Measurements from ENCODE around the gene CRYBA2. TPM values are rescaled to one million over a fixed set of nuclear protein-coding genes. Genes with fewer than 3 reads are reported as not detected.
A peak's percentile ranks its signal among the peaks of the same experiment; 100 is the strongest.

CRYBA2 gene
- total RNA-seq, 1 experiment from 2014 or later = not detected

DNA sequence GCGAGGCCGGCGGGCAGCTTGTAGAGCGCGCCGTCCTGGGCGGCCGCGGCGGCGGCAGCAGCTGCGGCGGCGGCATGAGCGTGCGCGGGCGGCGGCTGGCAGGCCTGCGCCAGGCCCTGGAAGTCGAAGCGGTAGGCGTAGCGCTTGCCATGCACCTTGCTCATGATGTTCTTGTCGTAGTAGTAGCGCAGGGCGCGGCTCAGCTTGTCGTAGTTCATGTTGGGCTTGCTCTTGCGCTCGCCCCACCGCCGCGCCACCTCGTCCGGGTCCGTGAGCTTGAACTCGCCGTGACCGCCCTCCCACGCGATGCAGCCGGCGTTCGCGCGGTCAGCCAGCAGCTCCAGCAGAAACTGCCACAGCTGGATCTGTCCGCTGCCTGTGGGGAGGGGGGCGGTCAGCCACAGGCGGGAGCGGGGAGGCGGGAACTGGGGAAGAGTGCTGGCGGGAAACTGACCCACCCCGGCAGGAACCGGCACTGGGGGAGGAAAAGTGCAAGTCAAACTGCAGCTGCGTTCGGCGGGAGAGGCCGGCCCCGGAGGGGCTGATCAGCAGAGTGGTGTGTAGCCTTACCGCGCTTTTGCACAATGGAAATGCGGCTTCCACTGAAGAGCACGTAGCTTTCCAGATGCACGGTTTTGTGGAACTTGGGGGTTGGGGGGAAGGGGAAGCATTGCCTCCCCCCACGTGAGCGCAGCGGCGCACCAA lies 11.2 kb downstream of the CRYBA2 start:
- H3K27ac Mint-ChIP-seq (ENCODE audit: low read depth, unreplicated experiment) = no peak overlapping the region
- DNase-seq (ENCODE audit: unreplicated experiment) = no peak
- H3K36me3 Mint-ChIP-seq (ENCODE audit: insufficient read depth, unreplicated experiment) = peaks cover 7% of the 10 kb centered on the region
- intact Hi-C loops (cut with micrococcal nuclease) = loop anchor here (5.0 kb wide), 1 partner anchor 105 kb away; no protein-coding TSS in a partner anchor
- peaks cover 15% of the 10 kb centered on the region for H3K4me1 Mint-ChIP-seq (ENCODE audit: insufficient read depth, unreplicated experiment)
- H3K9me3 Mint-ChIP-seq (ENCODE audit: unreplicated experiment) = no peaks in the 10 kb centered on the region
- H3K27me3 Mint-ChIP-seq (ENCODE audit: insufficient read depth, unreplicated experiment) = peaks cover 90% of the 10 kb centered on the region
- TF ChIP-seq, protein P1, sequence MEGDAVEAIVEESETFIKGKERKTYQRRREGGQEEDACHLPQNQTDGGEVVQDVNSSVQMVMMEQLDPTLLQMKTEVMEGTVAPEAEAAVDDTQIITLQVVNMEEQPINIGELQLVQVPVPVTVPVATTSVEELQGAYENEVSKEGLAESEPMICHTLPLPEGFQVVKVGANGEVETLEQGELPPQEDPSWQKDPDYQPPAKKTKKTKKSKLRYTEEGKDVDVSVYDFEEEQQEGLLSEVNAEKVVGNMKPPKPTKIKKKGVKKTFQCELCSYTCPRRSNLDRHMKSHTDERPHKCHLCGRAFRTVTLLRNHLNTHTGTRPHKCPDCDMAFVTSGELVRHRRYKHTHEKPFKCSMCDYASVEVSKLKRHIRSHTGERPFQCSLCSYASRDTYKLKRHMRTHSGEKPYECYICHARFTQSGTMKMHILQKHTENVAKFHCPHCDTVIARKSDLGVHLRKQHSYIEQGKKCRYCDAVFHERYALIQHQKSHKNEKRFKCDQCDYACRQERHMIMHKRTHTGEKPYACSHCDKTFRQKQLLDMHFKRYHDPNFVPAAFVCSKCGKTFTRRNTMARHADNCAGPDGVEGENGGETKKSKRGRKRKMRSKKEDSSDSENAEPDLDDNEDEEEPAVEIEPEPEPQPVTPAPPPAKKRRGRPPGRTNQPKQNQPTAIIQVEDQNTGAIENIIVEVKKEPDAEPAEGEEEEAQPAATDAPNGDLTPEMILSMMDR (IDR thresholded peaks at IDR 0.05; ENCODE audit: unreplicated experiment) = no peak
- CTCF ChIA-PET = interaction anchor here (0.5 to 3.9 kb wide), 12 partner anchors 13 to 963 kb away, joined by 3 to 23 read pairs (median 4); no protein-coding TSS in a partner anchor
- POLR2A ChIA-PET = interaction anchor here (0.6 kb wide), 1 partner anchor 495 kb away, joined by 3 read pairs; no protein-coding TSS in a partner anchor
- BruUV-seq (replicated peaks) = no TSS peak
- no peak overlapping the region for H3K4me3 Mint-ChIP-seq (ENCODE audit: unreplicated experiment)

- Mint-ChIP-seq H3K9me3 (ENCODE audit: unreplicated experiment) (no peaks in the 10 kb centered on the region), H3K4me3 (ENCODE audit: unreplicated experiment) (peak overlapping the region; percentile 56), H3K27me3 (ENCODE audit: insufficient read depth, unreplicated experiment) (peaks cover 90% of the 10 kb centered on the region), H3K4me1 (ENCODE audit: insufficient read depth, unreplicated experiment) (peaks cover 15% of the 10 kb centered on the region), H3K27ac (ENCODE audit: low read depth, unreplicated experiment) (no peak overlapping the region), H3K36me3 (ENCODE audit: insufficient read depth, unreplicated experiment) (peaks cover 2% of the 10 kb centered on the region)
- no peak for DNase-seq (ENCODE audit: unreplicated experiment)
- intact Hi-C loops (cut with micrococcal nuclease) = loop anchor here (5.0 kb wide), 1 partner anchor 104 kb away; no protein-coding TSS in a partner anchor
- ChIA-PET POLR2A (interaction anchor here (0.6 kb wide), 1 partner anchor 495 kb away, joined by 3 read pairs; no protein-coding TSS in a partner anchor), CTCF (interaction anchor here (0.5 to 3.9 kb wide), 13 partner anchors 14 to 272 kb away, joined by 3 to 23 read pairs (median 4); partner anchors contain the start of gene TUBA4B)
- no TSS peak for BruUV-seq (replicated peaks)
- TF ChIP-seq, protein P1 (IDR thresholded peaks at IDR 0.05; ENCODE audit: unreplicated experiment) = no peak
Observed at GRCh38 chr2:218981390-218981880, 11.8 kb downstream of the CRYBA2 start.

- no TSS peak for BruUV-seq (replicated peaks)
- Mint-ChIP-seq H3K36me3 (ENCODE audit: insufficient read depth, unreplicated experiment) (no peaks in the 10 kb centered on the region), H3K27ac (ENCODE audit: low read depth, unreplicated experiment) (no peak overlapping the region), H3K9me3 (ENCODE audit: unreplicated experiment) (no peaks in the 10 kb centered on the region), H3K27me3 (ENCODE audit: insufficient read depth, unreplicated experiment) (peaks cover 90% of the 10 kb centered on the region), H3K4me3 (ENCODE audit: unreplicated experiment) (peak overlapping the region; percentile 56), H3K4me1 (ENCODE audit: insufficient read depth, unreplicated experiment) (peaks cover 15% of the 10 kb centered on the region)
- CTCF ChIA-PET = interaction anchor here (0.5 to 3.9 kb wide), 38 partner anchors 9 to 448 kb away, joined by 3 to 23 read pairs (median 4); partner anchors contain the start of genes CFAP65 and TUBA4B
- POLR2A ChIA-PET = interaction anchor here (1.3 kb wide), 1 partner anchor 21 kb away, joined by 4 read pairs; no protein-coding TSS in a partner anchor
- intact Hi-C loops (cut with micrococcal nuclease) = loop anchor here (5.0 kb wide), 1 partner anchor 104 kb away; no protein-coding TSS in a partner anchor
- DNase-seq (ENCODE audit: unreplicated experiment) = no peak
- TF ChIP-seq, protein P1 (IDR thresholded peaks at IDR 0.05; ENCODE audit: unreplicated experiment) = no peak
Observed at GRCh38 chr2:218980735-218981389, 12.4 kb downstream of the CRYBA2 start.
